Measurements from ENCODE around the gene MAP9. TPM values are rescaled to one million over a fixed set of nuclear protein-coding genes. Genes with fewer than 3 reads are reported as not detected.

The MAP9 gene
- total RNA-seq, 1 donor from 2014 or later, result 4.2 TPM

DNA sequence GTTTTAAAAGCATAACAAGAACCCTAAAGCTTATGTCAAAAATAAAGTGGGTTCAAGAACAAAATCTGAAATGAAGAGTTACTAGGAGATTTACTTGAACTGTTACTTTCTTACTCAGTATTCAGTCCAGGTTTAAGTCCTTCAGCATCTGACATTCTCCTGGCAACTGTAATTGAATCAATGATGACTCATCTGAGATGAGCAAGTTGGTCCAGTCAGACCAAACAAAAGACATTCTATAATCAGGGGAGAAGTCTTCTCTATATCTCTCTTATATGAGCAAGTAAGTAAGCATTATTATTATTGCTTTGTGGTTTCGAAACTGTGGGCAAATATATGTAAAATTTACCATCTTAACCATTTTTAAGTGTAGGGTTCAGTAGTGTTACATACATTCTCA is 34.6 kb downstream of the MAP9 start:
- no peak for FAIRE-seq
- peak; percentile 77 for DNase-seq (ENCODE audit: low read depth)
- TF ChIP-seq CTCF (IDR thresholded peaks at IDR 0.05; ENCODE audit: insufficient read depth, low read length, severe bottlenecking), result no peak
- Histone ChIP-seq H3K27me3 (ENCODE audit: control insufficient read depth, insufficient read depth, low read length) (no peaks in the 10 kb centered on the region), H3K4me3 (ENCODE audit: low read depth, low read length) (no peak overlapping the region), H3K36me3 (ENCODE audit: control insufficient read depth, insufficient read depth, low read length) (no peaks in the 10 kb centered on the region)

- FAIRE-seq, result no peak
- no peaks in the 10 kb centered on the region for H3K36me3 ChIP-seq (ENCODE audit: control insufficient read depth, insufficient read depth, low read length)
- no peak for DNase-seq (ENCODE audit: low read depth)
- TF ChIP-seq CTCF (IDR thresholded peaks at IDR 0.05; ENCODE audit: insufficient read depth, low read length, severe bottlenecking), result no peak
- no peaks in the 10 kb centered on the region for H3K27me3 ChIP-seq (ENCODE audit: control insufficient read depth, insufficient read depth, low read length)
- no peak overlapping the region for H3K4me3 ChIP-seq (ENCODE audit: low read depth, low read length)
Measured at GRCh38 chr4:155339999-155340398, 36.8 kb downstream of the MAP9 start.

DNA sequence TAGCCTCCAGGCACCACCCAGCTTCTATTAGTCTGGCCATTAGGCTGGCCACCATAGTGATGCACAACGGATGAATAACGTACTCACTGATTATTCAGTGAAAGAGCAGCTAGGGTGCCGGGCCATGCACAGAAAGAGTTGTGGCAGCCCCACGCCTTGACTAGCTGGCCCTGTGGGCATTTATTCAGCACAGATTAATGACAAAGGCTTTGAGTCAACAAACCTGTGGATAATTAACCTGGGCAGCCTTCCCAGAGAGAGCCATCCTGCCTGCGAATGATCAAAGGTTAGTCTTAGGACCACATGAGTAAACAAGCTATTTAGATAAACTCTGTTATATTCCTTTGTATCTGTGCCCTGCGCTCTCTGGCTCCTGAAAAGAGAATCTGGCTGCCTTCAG is 37.2 kb downstream of the MAP9 start:
- DNase-seq (ENCODE audit: low read depth), result peak; percentile 7
- no peak for FAIRE-seq
- Histone ChIP-seq H3K36me3 (ENCODE audit: control insufficient read depth, insufficient read depth, low read length) (no peaks in the 10 kb centered on the region), H3K27me3 (ENCODE audit: control insufficient read depth, insufficient read depth, low read length) (no peaks in the 10 kb centered on the region), H3K4me3 (ENCODE audit: low read depth, low read length) (no peak overlapping the region)
- TF ChIP-seq CTCF (IDR thresholded peaks at IDR 0.05; ENCODE audit: insufficient read depth, low read length, severe bottlenecking), result no peak

GRCh38 chr4:155338196-155338595 is 38.6 kb downstream of the MAP9 start:
- DNase-seq (ENCODE audit: low read depth) (no peak), FAIRE-seq (no peak)
- Histone ChIP-seq H3K27me3 (ENCODE audit: control insufficient read depth, insufficient read depth, low read length) (no peaks in the 10 kb centered on the region), H3K36me3 (ENCODE audit: control insufficient read depth, insufficient read depth, low read length) (no peaks in the 10 kb centered on the region), H3K4me3 (ENCODE audit: low read depth, low read length) (no peak overlapping the region)
- no peak for TF ChIP-seq CTCF (IDR thresholded peaks at IDR 0.05; ENCODE audit: insufficient read depth, low read length, severe bottlenecking)

GRCh38 chr4:155336242-155336641 is 40.5 kb downstream of the MAP9 start:
- H3K27me3 ChIP-seq (ENCODE audit: control insufficient read depth, insufficient read depth, low read length), result no peaks in the 10 kb centered on the region
- H3K4me3 ChIP-seq (ENCODE audit: low read depth, low read length), result no peak overlapping the region
- no peaks in the 10 kb centered on the region for H3K36me3 ChIP-seq (ENCODE audit: control insufficient read depth, insufficient read depth, low read length)
- no peak for TF ChIP-seq CTCF (IDR thresholded peaks at IDR 0.05; ENCODE audit: insufficient read depth, low read length, severe bottlenecking)
- DNase-seq (ENCODE audit: low read depth), result no peak
- FAIRE-seq, result no peak

DNA sequence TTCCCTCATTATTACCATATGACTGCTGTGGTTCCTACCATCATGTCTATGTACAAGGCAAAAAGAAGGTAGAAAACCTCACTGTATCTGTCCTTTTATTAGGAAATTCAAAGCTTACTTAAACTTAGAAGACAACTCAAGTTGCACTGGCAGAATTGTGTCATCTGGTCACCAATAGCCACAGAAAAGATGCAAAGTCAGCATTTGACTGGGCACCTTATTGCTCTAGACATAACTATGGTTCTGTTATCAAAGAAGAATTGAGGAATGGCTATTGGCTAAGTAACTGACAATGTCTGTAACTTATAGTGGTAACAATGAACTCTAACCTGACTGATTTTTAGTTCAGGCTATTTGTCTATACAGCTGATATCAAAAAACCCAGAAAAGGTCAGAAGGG is 45.3 kb downstream of the MAP9 start:
- no peak for TF ChIP-seq CTCF (IDR thresholded peaks at IDR 0.05; ENCODE audit: insufficient read depth, low read length, severe bottlenecking)
- no peak overlapping the region for H3K4me3 ChIP-seq (ENCODE audit: low read depth, low read length)
- DNase-seq (ENCODE audit: low read depth) (no peak), FAIRE-seq (no peak)
- H3K36me3 ChIP-seq (ENCODE audit: control insufficient read depth, insufficient read depth, low read length), result no peaks in the 10 kb centered on the region
- H3K27me3 ChIP-seq (ENCODE audit: control insufficient read depth, insufficient read depth, low read length), result no peaks in the 10 kb centered on the region
